ENCODE results near the gene EXOC3L1.
A peak's percentile ranks its signal among the peaks of the same experiment; 100 is the strongest.

The EXOC3L1 gene

DNA sequence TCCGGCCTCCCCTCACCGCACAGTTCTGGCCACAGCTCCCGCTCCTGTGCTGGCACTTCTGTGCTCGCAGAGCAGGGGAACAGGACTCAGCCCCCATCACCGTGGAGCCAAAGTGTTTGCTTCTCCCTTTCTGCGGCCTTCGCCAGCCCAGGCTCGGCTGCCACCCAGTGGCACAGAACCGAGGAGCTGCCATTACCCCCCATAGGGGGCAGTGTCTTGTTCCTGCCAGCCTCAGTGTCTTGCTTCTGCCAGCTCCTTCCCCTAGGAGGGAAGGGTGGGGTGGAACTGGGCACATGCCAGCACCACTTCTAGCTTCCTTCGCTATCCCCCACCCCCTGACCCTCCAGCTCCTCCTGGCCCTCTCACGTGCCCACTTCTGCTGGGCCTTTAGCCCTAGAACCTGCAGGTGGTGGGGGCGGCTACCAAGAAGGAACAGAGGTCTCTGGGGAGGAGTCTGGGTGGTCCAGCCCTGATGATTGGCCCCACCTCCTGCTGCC, 8.3 kb upstream of the EXOC3L1 start:
- peak in 1 of 2 experiments; percentile 9 for DNase-seq

DNA sequence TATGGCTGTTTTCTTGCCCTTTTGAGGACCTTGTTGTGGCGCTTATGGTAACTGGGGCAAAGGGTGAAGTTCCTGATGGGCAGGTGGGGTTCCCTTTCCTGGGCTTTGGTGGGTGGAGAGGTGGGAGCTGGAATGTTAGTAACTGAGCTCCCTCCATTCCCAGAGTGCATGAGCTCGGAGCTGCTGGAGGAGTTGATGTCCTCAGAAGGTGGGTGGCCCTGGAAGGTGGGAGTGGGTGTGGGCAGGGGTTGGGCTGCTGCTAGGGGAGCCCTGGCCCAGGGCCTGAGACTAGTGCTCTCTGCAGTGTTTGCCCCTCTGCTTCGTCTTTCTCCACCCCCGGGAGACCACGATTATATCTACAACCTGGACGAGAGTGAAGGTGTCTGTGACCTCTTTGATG, 7.8 kb upstream of the EXOC3L1 start:
- DNase-seq = no peak

DNA sequence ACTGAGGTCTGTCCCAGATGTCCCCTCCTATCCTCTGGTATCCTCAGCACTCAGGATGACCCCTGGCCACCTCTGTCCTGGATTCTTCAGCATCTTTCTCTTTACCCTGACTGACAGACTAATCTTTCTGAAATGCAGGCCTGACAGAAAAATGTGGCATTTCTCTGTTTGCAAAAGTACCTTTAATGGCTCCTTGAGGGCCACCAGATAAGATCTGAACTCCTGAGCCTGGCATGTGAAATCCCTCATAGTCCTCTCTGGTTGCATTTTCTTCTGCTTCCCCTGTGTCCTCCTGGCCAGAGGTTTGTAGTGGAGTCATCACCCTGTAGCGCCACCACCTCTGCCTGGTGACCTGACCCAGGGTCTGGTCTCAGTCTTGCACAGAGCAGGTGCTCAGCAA, 6.9 kb upstream of the EXOC3L1 start:
- no peak for DNase-seq

DNA sequence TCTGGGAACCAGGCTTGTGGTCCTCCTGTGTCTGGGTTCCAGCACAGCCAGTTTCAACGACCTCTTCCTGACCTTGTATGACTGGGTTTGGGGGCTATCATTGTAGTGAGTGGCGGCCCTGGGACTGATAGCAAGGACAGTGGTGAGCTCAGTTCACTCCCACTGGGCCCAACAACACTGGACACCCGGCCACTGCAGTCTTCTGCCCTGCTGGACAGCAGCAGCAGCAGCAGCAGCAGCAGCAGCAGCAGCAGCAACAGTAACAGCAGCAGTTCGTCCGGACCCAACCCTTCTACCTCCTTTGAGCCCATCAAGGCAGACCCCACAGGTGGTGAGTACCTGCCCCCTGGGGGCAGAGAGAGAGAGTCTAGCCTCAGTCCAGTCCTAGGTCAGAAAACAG, 5.7 kb upstream of the EXOC3L1 start:
- DNase-seq = no peak

DNA sequence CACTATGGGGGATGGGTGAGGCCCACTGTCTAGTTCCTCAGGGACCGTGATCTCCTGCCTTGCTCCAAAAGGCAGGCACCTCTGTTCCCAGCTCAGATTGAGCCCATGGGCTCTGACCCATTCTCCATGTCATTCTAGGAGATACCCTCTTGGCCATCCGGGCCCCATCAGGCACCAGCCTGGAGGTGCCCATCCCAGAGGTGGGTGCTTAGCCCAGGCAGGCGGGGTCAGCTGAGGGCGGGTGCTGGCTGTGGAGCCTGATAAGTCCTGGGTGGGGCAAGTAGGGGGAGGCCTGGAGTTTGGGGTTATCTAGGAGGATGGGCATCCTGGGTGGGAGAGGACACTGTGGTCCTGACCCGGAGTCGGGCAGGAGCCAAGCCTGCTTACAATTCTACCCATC, 4.3 kb upstream of the EXOC3L1 start:
- DNase-seq = no peak

DNA sequence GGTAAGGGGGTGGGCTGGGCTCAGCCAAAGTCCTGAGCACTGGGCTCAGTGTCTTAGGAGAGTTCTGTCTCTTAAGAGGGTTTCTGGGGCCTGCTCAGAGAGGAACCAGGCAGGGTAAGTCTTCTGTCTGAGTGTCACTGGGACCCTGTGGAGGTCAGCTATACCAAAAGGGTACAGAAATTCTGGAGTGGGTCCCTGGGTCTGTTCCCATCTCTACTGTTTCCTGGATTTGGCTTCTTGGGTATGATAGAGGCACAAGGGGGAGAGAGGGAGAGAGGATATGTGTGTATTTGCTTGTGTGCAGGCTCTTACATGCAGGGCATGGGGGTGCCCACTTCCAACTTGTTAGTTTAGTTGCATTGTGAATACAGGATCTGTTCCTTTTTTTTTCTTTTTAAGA, 3.6 kb upstream of the EXOC3L1 start:
- no peak for DNase-seq

DNA sequence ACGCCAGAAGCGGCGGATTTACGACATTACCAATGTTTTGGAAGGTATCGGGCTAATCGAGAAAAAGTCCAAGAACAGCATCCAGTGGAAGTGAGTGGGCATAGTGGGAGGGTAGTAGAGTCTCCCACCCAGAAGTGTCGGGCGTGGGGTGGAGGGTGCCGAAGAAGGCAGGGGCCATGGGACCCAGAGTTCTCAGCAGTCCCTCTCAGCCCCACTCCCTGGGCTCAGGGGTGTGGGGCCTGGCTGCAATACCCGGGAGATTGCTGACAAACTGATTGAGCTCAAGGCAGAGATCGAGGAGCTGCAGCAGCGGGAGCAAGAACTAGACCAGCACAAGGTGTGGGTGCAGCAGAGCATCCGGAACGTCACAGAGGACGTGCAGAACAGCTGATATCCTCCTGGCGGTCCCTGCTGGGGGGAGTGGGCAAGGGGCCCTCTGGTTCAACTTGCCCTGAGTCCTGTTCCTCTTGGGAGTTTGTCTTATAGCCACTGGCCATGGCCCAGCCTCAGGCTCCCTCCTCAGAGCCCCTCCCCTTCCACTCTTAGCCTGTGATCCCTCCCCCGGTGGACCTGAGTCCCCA, 2.9 kb upstream of the EXOC3L1 start:
- DNase-seq = no peak

DNA sequence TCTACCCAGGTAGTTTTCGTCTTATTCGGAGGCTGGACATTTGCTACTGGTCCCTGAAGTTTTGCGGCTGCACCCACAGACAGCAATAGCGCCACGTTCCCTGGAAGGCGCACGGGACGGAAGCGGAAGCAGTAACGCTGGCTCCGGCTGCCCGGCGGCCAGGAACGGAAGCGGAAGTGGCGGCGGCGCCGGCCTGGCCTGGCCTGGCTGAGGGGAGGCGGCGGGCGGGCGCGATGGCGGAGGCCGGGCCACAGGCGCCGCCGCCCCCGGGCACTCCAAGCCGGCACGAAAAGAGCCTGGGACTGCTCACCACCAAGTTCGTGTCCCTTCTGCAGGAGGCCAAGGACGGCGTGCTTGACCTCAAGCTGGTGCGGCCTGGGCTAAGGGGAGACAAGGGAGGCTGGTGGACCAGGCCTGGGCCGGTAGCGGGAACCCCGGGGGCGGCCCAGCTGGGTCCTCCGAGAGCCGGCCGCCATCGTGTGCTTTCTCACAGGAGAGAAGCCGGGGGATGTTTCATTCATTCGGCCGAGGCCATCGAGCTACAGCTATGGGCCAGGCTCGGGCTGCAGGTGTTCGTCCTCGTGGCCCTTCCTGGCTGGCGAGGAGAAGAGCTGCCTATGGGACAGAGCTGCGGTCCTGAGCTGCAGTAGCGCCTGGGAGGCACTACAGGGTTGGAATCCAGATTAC, 2.2 kb upstream of the EXOC3L1 start, which contains the start of gene E2F4:
Gene E2F4, plus strand, starts transcription at position 161 of the 687 bp plus-strand sequence. Its CDS starts 73 bp downstream, at position 234.
- DNase-seq = peak; percentile 80 to 86

DNA sequence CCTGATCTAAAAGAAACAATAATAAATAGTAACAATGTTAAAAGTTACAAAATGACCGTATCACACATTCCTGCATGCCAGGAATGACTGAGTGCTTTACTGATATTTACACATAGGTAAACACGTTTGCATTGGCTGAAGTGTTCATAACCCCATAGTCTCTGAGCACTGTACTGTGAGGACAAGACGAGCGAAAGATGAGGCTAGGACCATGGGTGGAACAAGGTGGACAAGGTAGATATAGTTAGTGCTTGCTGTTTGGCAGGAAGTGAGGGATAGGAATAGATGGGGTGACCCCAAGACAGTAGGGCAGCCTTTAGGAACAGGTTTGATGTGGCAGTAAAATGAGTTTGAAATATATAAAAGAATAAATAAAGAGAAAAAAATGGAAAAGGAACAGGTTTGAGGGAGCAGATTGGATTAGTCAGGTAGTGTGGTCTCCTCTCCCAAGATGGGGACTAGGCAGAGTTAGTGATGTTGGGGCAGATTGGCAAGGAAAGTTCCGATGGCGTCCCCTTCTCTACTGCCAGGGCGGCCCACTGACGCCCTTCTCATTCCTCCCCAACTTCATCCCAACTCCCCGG, 1.6 kb upstream of the EXOC3L1 start:
- no peak for DNase-seq

DNA sequence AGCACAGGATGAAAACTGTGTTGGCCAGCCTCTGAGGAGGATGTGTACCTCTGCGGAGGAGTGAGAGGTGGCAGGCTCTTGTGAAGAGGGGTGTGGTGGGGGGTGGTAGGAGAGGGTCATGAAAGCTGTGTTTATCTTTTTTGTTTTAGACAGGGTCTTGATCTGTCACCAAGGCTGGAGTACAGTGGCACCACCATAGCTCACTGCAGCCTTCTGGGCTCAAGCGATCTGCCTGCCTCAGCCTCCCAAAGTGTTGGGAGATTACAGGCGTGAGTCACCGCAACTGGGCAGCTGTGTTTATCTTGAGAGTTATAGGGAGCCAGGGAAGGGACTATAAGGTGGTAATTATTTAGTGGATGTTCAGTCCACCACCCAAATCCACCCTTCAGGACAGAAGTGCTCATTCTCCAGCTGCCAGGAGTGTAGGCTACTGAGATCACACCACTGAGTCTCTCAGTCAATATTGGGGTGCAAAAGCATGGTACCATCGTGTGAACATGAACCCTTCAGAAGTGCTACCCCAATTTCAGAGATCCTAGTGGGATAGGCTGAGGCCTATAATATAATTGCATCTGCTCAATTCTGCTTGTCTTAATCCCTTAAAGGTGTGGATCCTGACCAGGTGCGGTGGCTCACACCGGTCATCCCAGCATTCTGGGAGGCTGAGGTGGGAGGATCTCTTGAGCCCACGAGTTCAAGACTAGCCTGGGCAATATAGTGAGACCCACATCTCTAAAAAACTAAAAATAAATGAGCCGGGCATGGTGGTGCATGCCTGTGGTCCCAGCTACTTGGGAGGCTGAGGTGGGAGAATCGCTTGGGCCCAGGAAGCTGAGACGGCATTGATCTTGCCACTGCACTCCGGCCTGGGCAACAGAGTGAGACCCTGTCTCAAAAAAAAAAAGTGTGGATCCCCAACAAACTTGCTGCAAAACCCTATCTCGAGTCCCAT, 788 bp upstream of the EXOC3L1 start:
- DNase-seq = peak; percentile 24 to 33

DNA sequence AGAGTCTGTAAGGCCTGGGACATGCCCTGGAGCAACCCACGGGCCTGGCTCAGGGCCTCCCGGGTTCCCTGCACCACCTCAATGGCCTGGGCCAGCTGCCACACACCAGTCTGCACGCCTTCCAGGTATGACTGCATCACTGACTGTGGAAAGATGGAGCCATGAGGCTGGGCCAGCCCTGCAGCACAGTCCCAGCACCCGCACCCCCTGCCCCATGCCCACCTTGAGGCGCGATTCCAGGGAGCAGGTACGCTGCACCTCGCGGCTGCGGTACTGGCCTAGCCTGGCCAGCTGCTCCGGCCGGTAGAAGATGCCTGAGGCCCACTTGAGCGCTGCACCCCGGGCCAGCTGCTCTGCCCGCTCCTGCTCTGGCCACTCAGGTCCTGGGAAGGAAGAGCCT, 1.1 kb downstream of the EXOC3L1 start:
- no peak for DNase-seq

DNA sequence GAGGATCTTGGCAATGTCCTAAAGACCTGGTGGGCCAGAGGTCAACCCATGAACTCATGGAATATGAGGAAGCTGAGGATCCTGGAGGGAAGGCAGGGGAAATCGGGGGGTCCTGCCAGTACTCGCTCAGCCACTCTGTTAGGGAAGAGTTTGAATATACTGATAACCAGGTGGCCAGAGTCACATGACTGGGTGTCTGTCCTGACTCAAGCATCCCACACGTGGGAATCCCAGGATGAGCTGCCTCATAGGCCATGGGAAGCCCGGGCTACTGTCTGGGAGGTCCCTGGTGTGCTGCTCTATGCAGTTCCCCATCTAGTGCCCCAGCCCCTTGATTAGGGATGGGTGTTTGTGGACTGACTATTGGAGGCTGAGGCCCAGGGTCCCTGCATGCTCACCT, 1.6 kb downstream of the EXOC3L1 start:
- DNase-seq = no peak

DNA sequence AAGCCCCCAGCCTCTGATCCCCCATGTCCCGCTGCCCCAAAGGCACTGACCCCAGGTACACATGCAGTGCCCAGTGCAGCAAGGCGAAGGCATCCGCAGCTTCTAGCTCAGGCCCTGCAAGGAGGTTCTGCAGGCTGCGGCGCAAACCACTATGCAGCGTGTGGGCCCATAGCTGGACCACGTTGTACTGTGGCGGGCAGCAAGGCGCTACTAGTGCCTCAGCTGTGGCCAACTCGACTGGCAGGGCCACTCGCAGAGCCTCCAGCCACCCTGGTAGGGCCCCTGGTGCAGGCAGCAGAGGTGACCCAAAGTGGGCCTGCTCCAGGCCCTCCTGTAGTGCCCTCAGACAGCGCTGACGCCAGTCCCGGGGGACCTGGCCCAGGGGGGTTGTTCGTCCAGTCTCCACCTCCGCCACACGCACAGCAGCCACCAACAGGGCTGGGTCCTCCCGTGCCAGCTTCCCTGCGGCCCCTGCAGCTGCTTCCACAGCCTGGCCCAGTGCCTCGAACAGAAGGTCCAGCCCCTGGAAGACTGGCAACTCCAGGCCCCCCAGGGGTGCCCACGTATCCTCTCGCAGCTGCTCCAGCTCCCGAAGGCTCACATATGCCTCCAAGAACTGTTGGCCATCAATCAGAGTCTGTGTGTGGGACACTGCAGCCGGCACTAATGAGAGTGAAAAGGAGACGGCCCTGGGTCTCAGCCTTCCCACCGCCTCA, 2.6 kb downstream of the EXOC3L1 start:
- no peak for DNase-seq

DNA sequence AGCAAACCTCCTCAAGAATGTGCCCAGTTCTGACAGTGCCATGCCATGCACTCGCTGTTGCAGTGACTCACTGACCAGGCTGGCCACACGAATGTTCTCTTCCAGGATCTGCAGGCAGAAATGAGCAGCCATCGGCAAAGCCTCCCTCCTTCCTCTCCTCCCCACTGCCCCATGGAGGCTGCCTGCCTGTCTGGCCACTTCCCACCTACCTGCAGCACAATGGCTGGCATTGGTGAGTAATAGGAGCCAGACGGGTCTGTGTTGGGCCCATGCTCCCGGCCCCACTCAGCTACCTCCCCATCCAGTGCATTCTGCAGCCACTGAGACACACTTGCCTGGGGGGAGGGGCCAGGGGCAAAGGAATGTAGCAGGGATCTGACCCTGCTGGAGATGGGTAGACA, 3.4 kb downstream of the EXOC3L1 start:
- no peak for DNase-seq

DNA sequence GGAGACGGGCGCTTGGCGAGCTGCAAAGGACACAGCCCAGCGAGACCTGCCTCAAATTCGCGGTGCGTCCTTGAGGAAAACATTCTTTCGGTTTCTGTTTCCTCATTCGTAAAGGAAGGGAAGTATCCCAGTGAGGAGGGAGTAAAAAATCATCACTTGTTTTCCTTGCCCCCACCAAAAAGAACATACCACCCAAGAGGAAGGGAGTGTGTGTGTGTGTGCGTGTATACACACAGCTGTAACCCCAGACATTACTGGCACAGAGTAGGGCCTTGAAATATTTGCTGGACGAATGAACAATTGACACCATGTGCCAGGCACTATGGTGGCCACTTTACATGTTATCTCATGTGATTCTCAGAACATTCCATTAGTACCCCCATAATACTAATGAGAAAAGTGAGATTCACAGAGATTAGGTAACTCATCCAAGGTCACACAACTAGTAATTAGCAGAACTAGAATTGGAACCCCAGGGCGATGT, 4.2 kb downstream of the EXOC3L1 start:
- no peak for DNase-seq

DNA sequence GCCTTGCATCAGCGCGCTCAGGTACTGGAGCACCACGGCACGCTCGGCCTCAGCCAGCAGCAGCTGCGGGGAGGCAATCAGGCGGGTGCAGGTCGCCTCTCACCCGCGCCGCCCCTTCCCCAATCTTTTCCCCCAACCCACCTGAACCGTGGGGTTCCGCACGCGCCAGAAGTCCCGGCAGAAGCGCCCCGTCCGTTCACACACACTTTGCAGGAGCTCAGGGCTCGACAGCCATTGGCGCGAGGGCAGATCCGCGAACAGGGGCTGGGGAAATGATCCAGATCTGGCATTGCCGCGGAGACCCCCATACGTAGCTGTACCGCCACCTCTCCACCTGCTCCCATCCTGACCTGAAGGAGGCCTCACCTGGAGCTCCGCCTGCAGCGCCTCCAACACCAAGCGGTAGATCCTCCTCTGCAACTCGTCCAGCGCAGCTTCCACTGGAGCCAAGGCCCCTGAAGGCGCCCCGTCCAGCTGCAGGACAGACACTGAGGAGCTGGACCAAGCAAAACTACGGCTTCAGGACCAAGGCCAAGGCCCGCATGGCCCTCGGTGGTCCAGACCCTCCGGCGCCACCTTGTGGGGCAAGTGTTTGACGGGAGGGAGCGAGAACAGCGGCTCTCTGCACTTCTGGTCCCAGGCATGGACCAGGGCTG, 4.8 kb downstream of the EXOC3L1 start:
- peak; percentile 67 to 80 for DNase-seq

DNA sequence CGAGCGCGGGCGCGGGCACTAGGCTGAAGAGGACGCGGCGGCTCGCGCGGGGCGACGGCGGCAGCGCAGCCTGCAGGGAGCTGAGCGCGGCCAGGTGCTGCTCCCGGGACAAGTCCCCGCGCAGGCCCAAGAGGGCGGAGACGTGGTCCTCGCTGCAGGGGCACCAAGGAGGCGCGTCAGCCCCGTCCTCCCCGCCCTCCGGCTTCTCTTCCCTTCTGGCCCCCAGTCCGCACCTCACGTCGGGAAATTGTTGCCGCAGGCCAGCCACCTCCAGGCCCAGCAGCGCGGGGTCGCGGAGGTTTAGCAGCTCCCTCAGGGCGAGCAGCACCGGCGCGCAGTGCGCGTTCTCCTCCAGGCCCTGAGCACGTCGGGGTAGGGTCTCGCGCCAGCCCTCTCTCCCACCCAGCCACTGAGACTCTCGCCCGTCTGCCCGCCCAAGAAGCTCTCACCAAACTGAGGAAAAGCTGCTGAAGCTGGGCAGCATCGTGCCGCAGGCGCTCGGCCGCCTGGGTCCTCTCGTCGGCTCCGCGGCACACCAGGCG, 5.4 kb downstream of the EXOC3L1 start:
- DNase-seq = peak in 1 of 2 experiments; percentile 51

DNA sequence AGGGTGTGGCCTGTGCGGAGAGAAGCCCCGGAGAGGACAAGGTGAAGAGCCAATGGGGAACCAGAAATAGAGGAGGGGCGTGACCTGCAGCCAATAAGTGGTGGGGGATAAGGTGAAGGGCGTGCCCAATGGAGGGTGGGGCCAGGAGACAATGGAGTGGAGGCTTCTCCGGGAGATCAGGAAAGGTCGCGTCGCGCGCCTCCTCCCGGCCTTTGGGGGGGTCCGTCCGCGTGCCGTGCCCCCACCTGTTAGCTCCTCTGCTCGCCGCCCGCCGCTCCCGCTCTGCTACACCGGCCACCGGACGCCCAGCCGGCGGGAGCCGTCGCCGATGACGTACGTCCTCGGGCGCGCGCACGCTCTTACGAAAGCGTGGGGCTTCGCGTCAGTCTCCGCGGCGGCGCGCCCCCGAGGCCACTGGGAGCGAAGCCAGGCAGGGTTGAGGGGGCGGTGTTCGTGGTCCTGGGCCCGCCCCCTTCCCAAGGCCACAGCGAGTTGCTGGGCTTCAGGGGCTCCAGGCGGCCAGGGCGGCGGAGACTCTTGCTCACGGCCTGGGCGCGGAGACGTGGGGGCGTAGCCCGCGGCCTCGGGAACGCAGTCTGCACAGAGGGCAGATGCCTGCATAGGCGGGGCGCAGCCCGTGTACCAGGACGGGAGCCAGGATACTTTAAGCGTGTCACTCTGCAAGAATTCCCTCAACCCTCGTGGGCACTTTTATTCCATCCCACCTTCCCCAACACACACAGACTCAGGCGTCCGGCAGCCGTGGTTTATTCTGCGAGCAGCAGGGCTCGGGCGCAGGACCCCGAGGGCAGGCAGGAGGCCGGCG, 6.1 kb downstream of the EXOC3L1 start, which contains the start of gene MATCAP1:
Gene MATCAP1, minus strand, starts transcription at position 337 of the 826 bp plus-strand sequence. CDS start 3,353 bp downstream, outside the sequence.
- peak; percentile 95 to 97 for DNase-seq

DNA sequence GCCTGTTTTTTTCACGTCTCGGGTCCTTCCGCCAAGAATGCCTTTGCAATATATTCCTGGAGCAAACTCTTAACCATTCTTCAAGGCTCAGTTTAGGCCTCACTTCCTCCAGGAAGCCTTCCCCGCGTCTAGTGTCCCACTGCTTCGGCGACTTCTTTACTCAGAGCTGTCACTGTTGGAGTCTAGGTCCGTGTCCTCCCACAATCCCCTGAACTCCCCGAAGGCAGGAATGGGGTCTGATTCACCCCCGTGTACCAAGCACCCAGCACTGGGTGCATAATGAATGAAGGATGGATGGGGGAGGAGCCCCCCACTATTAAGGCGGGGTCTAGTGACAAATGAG, 6.7 kb downstream of the EXOC3L1 start:
- DNase-seq = no peak

DNA sequence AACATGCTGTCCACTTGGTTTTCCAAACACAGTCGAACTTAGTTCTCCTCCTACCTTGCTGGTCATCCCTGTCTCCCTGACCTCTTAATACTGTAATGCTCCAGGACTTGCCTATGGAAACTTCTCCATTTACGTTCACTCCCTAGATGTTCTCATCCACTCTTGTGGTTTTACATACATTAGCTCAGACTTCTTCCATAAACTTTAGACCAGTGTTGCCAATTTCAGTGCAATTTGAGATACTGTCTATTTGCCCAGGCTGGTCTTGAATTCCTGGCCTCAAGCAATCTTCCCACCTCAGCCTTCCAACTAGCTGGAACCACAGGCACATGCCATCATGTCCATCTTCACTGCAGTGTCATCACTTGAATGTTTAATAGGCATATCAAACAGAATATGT, 7.6 kb downstream of the EXOC3L1 start:
- no peak for DNase-seq
